GM18505 (cell line): ENCODE measurements around the gene PLCH2.

ENCODE experiments used
- ATAC-seq: cut with Tn5 transposase; IDR thresholded peaks from one replicate; pipeline ENCODE4 v1.9.1; 2021; ENCODE audit not compliant: unreplicated experiment
- POLR2A ChIP-seq: IDR thresholded peaks from 4 replicates; pipeline ENCODE4 v1.6.1; 2011; ENCODE audit warnings: borderline replicate concordance; ENCODE audit not compliant: insufficient read depth, insufficient read length; ENCODE audit errors: extremely low read depth

Gene PLCH2

DNA sequence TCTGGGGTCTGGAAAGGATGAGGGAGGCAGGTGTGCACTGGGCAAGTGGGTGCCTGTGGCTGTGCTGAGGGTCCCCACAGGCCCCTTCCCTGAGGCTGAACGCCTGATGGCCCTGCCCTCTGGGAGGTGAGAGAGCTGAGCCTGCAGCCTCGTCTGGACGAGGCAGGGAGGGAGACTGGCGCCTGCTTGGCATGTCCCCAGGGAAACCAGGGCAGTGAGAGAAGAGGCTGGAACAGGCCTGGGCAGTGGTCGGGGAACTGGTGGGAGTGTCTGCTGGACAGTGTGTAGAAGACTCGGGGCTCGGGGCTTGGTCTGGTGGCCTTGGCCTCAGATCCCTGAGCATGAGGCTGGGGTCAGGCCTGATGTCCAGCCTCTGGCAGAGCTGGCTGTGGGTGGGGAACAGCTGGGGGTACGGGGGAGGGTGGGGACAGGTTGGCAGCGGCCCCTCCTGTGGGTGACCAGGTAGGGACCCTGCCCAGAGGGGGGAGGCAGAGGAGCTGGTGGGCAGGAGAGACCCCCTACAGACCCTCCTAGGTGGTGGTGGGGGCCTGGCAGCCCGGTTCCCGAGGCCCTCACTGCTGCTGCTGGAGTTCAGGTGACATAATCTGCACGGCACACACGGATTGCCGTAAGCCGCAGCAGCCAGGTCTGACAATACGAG, 30.8 kb upstream of the PLCH2 start:
- no peak for ATAC-seq
- TF ChIP-seq POLR2A = no peak

DNA sequence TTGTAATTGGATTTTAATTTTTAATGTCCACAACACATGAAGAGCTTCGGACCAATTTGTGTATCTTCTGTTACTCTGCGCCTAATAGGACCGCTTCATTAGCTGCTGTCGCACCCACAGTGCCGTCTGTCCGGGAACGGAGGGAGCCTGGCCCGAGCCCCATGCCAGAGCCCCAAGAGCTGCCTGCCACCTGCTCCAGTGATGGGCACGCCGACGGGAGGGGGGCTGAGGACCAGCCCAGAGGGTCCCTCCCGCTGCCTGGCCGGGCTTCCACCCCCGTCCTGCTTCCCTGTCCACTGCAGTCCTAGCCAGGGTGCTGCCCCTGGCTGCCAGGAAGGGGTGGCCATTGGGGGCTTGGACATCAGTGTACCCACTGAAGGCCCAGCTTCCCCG, 30.3 kb upstream of the PLCH2 start:
- TF ChIP-seq POLR2A = no peak
- no peak for ATAC-seq

DNA sequence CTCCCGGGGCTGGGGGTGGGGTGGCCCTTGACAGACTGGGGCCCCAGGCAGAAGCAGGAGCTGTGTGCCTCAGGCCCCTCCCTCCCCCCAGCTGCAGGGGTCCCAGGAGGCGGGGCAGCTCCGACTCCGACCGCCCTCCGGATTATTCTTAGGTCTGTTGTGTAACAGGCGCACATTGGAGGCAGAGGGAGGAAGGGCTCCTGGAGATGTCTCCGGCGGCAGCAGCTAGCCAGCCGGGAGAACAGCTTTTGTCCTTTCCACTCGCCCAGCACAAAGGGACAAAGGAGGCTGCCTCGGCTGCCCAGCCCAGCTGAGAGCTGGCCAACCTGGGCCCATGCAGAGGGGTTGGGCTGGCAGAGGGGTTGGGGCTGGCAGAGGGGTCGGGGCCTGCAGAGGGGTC, 29.7 kb upstream of the PLCH2 start:
- ATAC-seq = no peak
- TF ChIP-seq POLR2A = no peak

DNA sequence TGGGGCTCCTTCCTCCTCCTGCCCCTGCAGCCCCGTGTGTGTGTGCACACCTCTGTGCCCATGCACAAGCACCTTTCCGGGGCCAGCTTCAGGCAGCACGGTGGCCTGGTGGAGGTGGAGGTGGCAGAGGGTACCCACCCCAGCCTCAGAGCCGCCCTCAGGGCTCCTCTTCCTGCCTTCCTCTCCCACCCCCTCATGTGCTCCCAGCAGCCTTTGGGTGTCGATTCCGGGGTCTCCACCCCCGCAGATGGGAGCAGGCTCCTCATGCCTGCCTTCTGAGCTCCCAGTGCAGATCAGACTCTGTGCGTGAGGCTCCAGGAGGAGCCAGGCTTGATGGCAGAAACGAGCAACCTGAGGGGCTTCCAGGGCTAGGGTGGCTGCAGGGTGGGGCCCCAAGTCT, 29.2 kb upstream of the PLCH2 start:
- TF ChIP-seq POLR2A = no peak
- no peak for ATAC-seq

DNA sequence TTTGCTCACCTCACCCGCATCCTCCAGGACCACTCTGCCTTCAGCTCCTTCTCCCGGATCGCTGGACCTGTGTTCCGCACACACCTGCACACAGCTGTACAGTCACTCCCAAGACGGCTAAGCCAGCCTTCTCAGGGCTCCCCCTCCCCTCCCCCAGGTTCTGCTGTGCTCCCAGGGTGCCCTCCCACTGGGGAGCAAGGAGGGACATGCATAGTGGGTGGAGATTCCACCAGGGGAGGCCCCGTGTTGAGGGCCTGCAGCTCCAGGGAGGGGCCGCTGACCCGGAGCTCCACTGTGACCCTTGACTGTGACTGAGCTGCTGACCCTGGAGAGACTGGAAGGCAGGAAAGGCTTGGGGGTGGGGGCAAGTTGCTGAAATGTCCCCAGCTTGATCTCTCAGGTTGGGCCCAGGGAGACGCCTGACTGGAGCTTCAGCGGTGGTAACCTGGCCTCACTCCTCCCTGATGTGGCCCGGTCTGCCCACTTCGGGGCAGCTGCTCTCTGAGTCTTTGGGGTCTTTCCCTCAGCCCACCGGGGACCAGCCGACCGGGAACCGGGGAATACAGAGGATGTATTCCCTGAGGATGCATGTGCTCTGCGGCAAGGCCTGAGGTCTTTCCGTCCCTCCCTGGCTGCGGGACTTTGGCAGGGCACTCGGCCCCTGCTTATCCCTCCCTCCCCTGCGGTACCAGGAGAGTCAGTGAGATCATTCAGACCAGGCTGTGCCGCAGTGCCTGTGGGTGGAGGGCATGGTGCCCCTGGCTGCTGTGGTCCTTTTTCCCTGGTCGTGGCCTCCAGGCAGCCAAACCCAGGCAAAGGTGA, 28.6 kb upstream of the PLCH2 start:
- no peak for TF ChIP-seq POLR2A
- ATAC-seq = no peak

DNA sequence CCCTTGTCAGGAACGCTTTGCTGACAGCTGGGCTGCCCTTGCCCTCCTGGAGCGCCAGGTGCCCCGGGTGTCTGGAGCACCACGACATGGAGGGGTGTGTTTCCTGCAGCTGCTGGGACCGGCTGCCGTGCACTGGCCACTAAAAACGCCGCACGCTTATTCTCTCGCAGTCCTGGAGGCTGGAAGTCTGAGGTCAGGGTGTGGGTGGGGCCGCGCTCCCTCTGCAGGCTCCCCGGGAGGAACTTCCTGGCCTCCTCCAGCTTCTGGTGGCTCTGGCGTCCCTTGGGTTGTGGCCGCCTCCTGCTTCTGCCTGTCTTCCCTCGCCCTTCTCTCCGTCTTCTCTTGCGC, 28.0 kb upstream of the PLCH2 start:
- no peak for ATAC-seq

DNA sequence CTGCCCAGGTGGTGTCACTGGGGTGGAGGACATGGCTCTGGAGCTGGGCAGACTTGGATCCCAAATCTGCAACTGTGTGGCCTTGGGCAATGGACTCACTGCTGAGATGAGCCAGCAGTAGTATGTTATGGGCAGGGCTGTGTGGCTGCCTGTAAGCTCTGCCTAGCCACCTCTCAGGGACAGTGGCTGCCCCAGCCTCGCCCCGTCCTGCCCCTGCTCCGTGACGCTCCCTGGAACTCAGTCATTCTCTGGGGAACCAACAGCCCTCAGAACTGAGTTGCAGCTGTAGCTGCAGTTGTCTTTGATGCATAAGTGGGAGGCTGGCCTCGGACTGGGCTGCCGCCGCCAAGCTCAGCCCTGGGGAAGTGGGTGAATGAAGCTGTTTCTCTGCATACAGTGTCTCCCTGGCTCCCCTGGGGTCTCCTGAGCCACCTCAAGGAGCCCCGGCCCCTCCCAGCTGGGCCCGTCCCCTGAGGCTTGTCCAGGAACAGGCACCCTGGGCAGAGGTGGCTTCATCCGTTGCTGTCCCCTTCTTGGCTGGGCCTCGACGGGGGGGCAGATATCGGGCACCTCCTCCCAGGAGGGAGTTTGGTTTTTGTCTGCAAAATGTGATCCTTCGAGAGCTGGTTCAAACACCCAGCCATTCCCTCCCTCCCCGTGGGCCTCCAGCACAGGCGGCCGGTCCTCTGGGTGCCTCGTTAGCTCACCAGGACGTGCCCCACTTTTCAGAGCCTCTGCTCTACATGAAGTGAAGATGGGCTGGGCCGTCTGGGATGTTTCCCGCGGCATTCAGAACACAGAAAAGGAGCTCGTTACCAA, 26.2 kb upstream of the PLCH2 start:
- ATAC-seq = no peak
- no peak for TF ChIP-seq POLR2A

More for the DNA sequence above, 28.0 kb upstream of the PLCH2 start:
- TF ChIP-seq POLR2A = no peak

DNA sequence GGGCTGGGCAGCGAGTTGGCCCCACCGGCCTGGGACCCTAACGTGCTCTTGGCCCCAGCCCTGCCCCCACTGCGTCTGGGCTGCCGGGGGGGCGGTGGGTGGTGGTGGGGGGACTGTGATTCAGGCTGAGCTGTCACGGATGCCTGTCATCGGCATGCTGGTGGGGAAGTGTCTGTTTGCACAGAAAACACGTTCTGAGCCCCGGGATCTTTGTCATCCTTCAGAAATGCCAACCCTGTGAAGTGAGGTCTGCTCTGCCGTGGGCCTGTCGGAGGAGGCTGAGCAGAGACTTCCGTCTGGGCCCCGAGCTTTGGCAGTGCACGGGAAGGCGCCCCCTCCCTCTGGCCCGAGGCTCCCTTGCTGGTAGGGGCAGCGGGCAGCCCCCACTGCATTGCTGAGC, 24.3 kb upstream of the PLCH2 start:
- ATAC-seq = no peak
- TF ChIP-seq POLR2A = no peak

DNA sequence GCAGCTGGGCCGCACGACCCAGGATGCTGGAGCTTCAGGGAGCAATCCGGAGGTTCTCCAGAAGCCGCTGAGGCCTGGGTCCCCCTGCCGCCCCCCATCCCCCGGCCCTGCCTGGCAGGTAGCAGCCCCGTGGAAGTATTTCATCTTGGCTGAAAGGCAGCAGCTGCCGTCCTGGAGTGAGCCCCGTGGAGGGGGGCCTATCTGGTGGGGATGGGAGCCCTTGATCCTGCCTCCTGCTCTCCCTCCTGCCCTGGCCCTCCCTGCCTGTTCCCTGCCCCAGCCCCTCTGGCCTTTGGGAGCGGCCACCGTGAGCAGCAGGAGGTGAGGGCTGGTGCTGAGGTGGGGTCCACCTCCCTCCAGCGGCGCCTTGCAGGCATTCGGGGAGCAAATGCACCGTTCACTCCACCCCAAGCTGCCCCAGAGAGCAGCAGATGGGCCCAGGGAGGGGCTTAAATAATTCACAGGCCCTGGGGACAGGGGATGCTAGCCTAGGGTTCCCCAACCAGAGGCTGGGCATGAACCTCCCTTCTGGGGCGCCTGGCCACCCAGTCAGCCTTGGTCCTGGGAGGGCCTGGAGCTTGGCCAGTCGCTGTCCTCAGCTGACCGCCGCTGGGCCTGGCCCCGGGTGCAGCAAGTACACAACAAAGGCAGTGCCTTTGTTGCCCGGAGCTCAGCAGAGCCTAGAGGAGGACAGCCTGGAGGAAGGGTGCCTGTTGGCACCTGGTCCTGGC, 23.7 kb upstream of the PLCH2 start:
- TF ChIP-seq POLR2A = no peak
- no peak for ATAC-seq

DNA sequence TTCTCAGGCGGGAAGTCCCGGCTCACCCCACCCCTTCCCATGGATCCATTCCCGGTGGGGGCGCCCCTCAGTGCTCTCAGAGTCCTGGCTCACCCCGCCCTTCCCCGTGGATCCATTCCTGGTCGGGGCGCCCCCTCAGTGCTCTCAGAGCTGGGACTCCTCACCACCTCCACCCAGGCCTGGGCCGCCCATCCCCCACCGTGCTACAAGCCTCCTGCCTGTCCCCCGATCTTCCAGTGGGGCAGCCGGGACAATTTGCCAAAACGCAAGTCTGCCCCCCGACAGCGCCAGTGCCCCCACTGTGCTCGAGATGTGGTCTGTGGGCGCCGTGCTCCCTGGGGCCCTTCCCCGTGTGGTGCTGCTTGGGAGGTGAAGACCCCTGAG, 23.2 kb upstream of the PLCH2 start:
- ATAC-seq = no peak
- TF ChIP-seq POLR2A = no peak

DNA sequence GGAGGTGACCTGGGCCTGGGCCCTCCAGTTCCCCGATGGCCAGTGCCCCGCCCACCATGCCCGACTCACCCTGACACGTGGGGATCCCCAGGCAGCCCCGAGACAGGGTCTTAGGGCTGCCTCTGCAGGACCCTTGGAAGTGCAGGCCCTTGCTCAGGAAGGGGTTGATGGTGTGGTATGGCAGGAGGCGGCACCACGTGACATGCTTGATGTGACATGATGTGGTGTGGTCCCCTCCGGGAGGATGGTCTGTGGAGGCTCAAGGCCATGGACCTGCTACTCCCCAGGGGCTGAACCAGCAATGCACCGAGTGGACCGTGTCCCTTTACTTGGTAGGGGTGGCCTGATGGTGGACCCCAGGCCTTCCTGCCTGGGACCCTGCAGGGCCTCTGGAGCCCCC, 21.9 kb upstream of the PLCH2 start:
- TF ChIP-seq POLR2A = no peak
- ATAC-seq = no peak

DNA sequence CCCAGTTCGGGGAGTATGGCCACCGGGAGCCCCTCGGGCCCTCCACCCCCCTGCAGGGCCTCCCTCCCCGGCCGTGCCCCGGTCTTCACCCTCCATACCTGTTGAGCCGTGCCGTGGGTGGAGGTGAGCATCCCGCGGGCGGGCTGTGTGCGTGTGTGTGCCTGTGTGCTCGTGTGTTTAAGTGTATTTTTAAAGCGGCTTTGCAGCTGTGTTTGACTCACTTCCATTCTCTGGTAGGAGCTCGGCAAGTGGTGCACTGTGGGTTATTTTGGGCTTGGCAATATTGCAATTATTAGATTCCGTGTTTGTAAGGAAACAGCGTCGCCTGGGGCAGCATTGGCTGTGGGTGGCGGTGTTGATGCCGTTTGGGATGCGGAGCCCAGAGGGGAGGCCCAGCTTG, 20.3 kb upstream of the PLCH2 start:
- no peak for ATAC-seq
- TF ChIP-seq POLR2A = no peak

DNA sequence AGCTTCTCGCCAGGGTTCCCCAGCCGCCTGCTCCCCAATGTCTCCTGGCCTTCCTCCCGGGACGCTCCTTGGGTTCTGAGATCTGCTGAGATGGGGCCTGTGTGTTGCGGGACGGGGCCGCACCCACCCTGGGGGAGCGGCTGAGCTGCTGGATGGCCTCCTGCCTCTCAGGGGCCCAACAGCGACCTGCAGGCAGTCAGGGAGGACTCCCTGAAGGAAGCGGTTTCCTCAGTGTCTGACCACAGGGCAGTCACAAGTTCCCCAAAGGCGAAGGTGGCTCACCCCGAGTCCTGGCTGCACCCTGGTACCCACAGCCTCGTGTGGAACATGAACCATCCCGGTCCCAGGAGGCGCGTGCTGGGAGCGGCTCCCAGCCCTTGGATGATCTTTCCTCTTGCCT, 18.6 kb upstream of the PLCH2 start:
- no peak for ATAC-seq
- TF ChIP-seq POLR2A = no peak
